ENCODE results near the gene CELA2A.

DNA sequence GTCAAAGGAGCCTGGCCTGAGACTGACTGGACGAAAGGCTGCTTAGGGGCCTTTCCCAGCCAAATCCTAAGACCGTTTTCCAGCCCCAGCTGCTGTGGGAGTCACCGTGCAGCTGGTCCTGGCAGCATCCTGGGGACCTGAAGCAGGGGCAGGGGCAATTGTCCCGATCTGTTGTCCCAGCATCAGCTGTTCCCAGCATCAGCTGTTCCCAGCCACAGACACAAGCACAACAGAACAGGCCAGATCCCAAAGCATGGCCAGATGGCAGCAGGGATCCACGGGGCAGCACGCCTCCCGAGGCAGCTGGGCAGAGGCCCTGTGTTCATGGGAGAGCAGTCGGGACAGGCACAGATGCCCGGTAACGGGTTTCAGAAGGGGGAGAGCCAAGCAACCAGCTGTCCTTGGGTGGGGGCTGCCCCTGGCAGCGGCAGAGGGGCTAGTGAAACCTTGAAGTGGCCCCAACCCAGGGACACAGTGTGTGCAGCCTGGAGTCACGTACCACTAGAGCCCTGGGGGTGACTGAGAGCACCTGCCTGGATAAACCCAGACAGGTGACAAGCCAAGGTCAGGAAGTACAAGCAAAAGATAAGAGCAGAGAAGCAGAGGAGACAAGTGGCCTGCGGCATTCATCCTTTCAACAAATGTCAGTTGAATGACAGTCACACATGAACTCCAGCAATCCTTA is 32.7 kb downstream of the CELA2A start:
- TF ChIP-seq REST (IDR thresholded peaks at IDR 0.05; ENCODE audit: low read depth, low read length) (no peak), NR2F1 (conservative IDR thresholded peaks at IDR 0.05) (no peak), PAX8 (IDR thresholded peaks at IDR 0.05) (no peak), IKZF1 (conservative IDR thresholded peaks at IDR 0.05) (no peak), SREBF2 (IDR thresholded peaks at IDR 0.05; ENCODE audit: low read length) (no peak), SRF (IDR thresholded peaks at IDR 0.05; ENCODE audit: low read depth in 2 of 2, low read length in 2 of 2) (no peak), RFX5 (IDR thresholded peaks at IDR 0.05; ENCODE audit: low read depth, low read length) (no peak), CHD2 (IDR thresholded peaks at IDR 0.05; ENCODE audit: borderline replicate concordance, low read depth, low read length) (no peak), EP300 (IDR thresholded peaks at IDR 0.05; ENCODE audit: borderline replicate concordance in 1 of 2, control insufficient read depth in 1 of 2, low read depth in 2 of 2, low read length in 2 of 2) (no peak), POLR2AphosphoS2 (IDR thresholded peaks at IDR 0.05; ENCODE audit: low read depth, low read length) (no peak), JUND (IDR thresholded peaks at IDR 0.05; ENCODE audit: low read depth, low read length) (no peak), MAX (IDR thresholded peaks at IDR 0.05; ENCODE audit: low read depth, low read length) (no peak)
- TF ChIP-seq, protein P1, sequence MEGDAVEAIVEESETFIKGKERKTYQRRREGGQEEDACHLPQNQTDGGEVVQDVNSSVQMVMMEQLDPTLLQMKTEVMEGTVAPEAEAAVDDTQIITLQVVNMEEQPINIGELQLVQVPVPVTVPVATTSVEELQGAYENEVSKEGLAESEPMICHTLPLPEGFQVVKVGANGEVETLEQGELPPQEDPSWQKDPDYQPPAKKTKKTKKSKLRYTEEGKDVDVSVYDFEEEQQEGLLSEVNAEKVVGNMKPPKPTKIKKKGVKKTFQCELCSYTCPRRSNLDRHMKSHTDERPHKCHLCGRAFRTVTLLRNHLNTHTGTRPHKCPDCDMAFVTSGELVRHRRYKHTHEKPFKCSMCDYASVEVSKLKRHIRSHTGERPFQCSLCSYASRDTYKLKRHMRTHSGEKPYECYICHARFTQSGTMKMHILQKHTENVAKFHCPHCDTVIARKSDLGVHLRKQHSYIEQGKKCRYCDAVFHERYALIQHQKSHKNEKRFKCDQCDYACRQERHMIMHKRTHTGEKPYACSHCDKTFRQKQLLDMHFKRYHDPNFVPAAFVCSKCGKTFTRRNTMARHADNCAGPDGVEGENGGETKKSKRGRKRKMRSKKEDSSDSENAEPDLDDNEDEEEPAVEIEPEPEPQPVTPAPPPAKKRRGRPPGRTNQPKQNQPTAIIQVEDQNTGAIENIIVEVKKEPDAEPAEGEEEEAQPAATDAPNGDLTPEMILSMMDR (IDR thresholded peaks at IDR 0.05 in 2 of 3, conservative IDR thresholded peaks at IDR 0.05 in 1 of 3; ENCODE audit: control insufficient read depth in 2 of 3, extremely low read depth in 1 of 3, insufficient read depth in 1 of 3, low read depth in 3 of 3, low read length in 3 of 3) = no peak
